GM23338 (cell line): Measurements from ENCODE around the gene USP35. TPM values are rescaled to one million over a fixed set of nuclear protein-coding genes. Genes with fewer than 3 reads are reported as not detected.

Experiments
- ATAC-seq: fragments of 200-7000 bp; cut with Tn5 transposase; 3 replicates; pipeline ENCODE4 v1.9.1; 2020
- DNase-seq: peaks from one replicate; pipeline ENCODE4 v3.0.0-alpha.2; 2015; ENCODE audit warnings: low spot score
- H2AFZ ChIP-seq: fragments of 200-600 bp; sonication (generic); 2 replicates; pipeline ENCODE4 v1.8.0; 2016; ENCODE audit warnings: antibody characterized with exemption, mild to moderate bottlenecking, moderate library complexity
- H3F3A ChIP-seq: fragments of 200-600 bp; sonication (generic); replicated peaks from 2 replicates; pipeline ENCODE4 v1.8.0; 2017; ENCODE audit warnings: antibody characterized with exemption, mixed run types, low read depth
- H3K27ac ChIP-seq: fragments of 200-600 bp; sonication (generic); 2 replicates; pipeline ENCODE4 v1.6.1; 2016; ENCODE audit warnings: low read depth
- H3K27me3 ChIP-seq: fragments of 200-600 bp; sonication (generic); 2 replicates; pipeline ENCODE4 v1.8.0; 2016; ENCODE audit warnings: mild to moderate bottlenecking, mixed run types, moderate library complexity; ENCODE audit not compliant: insufficient read depth
- H3K36me3 ChIP-seq: fragments of 200-600 bp; sonication (generic); 2 replicates; pipeline ENCODE4 v1.8.0; 2016; ENCODE audit warnings: mild to moderate bottlenecking; ENCODE audit not compliant: insufficient read depth
- H3K4me1 ChIP-seq: fragments of 200-600 bp; sonication (generic); 2 replicates; pipeline ENCODE4 v1.8.0; 2016; ENCODE audit warnings: mild to moderate bottlenecking, moderate library complexity; ENCODE audit not compliant: insufficient read depth
- H3K4me2 ChIP-seq: fragments of 200-600 bp; sonication (generic); 2 replicates; pipeline ENCODE4 v1.7.1; 2017; ENCODE audit warnings: mixed run types
- H3K4me3 ChIP-seq: fragments of 200-600 bp; sonication (generic); 2 replicates; pipeline ENCODE4 v1.6.1; 2016; ENCODE audit warnings: mixed run types
- H3K79me2 ChIP-seq: fragments of 200-600 bp; sonication (generic); replicated peaks from 2 replicates; pipeline ENCODE4 v1.8.0; 2017; ENCODE audit warnings: mild to moderate bottlenecking; ENCODE audit not compliant: insufficient read depth
- H3K9me2 ChIP-seq: fragments of 200-600 bp; sonication (generic); 2 replicates; pipeline ENCODE4 v1.8.0; 2017; ENCODE audit not compliant: insufficient read depth
- H4K20me1 ChIP-seq: fragments of 200-600 bp; sonication (generic); replicated peaks from 2 replicates; pipeline ENCODE4 v1.8.0; 2017; ENCODE audit warnings: mild to moderate bottlenecking; ENCODE audit not compliant: insufficient read depth
- H3K27ac Mint-ChIP-seq: 2 replicates; pipeline ENCODE4 v1.8.0; 2020; ENCODE audit warnings: inconsistent platforms, mild to moderate bottlenecking, moderate library complexity, mixed read lengths
- H3K27me3 Mint-ChIP-seq: 3 replicates; pipeline ENCODE4 v1.8.0; 2022; ENCODE audit warnings: low read depth, mild to moderate bottlenecking, moderate library complexity, mixed read lengths, inconsistent platforms; ENCODE audit not compliant: insufficient read depth, poor library complexity
- H3K36me3 Mint-ChIP-seq: 3 replicates; pipeline ENCODE4 v1.8.0; 2021; ENCODE audit warnings: low read depth, mild to moderate bottlenecking, inconsistent platforms, moderate library complexity, mixed read lengths
- H3K4me1 Mint-ChIP-seq: 3 replicates; pipeline ENCODE4 v1.8.0; 2020; ENCODE audit warnings: mild to moderate bottlenecking, inconsistent platforms, mixed read lengths
- H3K4me3 Mint-ChIP-seq: 3 replicates; pipeline ENCODE4 v1.8.0; 2021; ENCODE audit warnings: moderate library complexity, mild to moderate bottlenecking, inconsistent platforms, mixed read lengths
- H3K9me3 Mint-ChIP-seq: 3 replicates; pipeline ENCODE4 v1.8.0; 2020; ENCODE audit warnings: moderate library complexity, mild to moderate bottlenecking, inconsistent platforms, mixed read lengths
- CREB1 ChIP-seq: fragments of 250-450 bp; sonication (Bioruptor Pico); IDR thresholded peaks from 2 replicates; pipeline ENCODE4 v1.5.0; 2020; ENCODE audit warnings: low read depth, mild to moderate bottlenecking, moderate library complexity
- CTCF ChIP-seq, 2 experiments: fragments of 200-600 bp in 1 of 2; sonication (generic) in 1 of 2; conservative IDR thresholded peaks; 2 replicates each; pipeline versions ENCODE4 v1.5.1 to v1.6.1; 2016 to 2017; ENCODE audit warnings: antibody characterized with exemption in 2 of 2, low read depth in 2 of 2, mild to moderate bottlenecking in 2 of 2, moderate library complexity in 1 of 2
- ETS1 ChIP-seq: IDR thresholded peaks from 2 replicates; pipeline ENCODE4 v1.6.1; 2016; ENCODE audit warnings: antibody characterized with exemption
- EZH2 ChIP-seq: fragments of 200-600 bp; sonication (generic); IDR thresholded peaks from one replicate; pipeline ENCODE4 v1.8.0; 2017; ENCODE audit warnings: antibody characterized with exemption, mild to moderate bottlenecking, low read depth; ENCODE audit not compliant: unreplicated experiment
- EZH2phosphoT487 ChIP-seq: fragments of 200-600 bp; sonication (generic); IDR thresholded peaks from one replicate; pipeline ENCODE4 v1.8.1; 2018; ENCODE audit warnings: antibody characterized with exemption; ENCODE audit not compliant: unreplicated experiment
- JUNB ChIP-seq: IDR thresholded peaks from one replicate; pipeline ENCODE4 v1.6.1; 2016; ENCODE audit warnings: antibody characterized with exemption; ENCODE audit not compliant: unreplicated experiment
- NANOG ChIP-seq: IDR thresholded peaks from 2 replicates; pipeline ENCODE4 v1.6.1; 2016; ENCODE audit warnings: antibody characterized with exemption, borderline replicate concordance
- POLR2AphosphoS5 ChIP-seq: IDR thresholded peaks from 2 replicates; pipeline ENCODE4 v1.6.1; 2016; ENCODE audit warnings: antibody characterized with exemption, low read depth
- REST ChIP-seq: IDR thresholded peaks from one replicate; pipeline ENCODE4 v1.6.1; 2018; ENCODE audit warnings: antibody characterized with exemption; ENCODE audit not compliant: unreplicated experiment
- STAT1 ChIP-seq: IDR thresholded peaks from one replicate; pipeline ENCODE4 v1.6.1; 2016; ENCODE audit warnings: antibody characterized with exemption; ENCODE audit not compliant: unreplicated experiment
- ZNF114 ChIP-seq: fragments of 250-450 bp; sonication (Bioruptor Pico); IDR thresholded peaks from 2 replicates; pipeline ENCODE4 v1.5.0; 2020; ENCODE audit warnings: mild to moderate bottlenecking, moderate library complexity
- ZNF331 ChIP-seq: fragments of 250-450 bp; sonication (Bioruptor Pico); IDR thresholded peaks from 2 replicates; pipeline ENCODE4 v1.5.0; 2020; ENCODE audit warnings: low read depth, mild to moderate bottlenecking, moderate library complexity
- ZNF462 ChIP-seq: fragments of 250-450 bp; sonication (Bioruptor Pico); IDR thresholded peaks from 2 replicates; pipeline ENCODE4 v1.5.0; 2020; ENCODE audit warnings: mild to moderate bottlenecking, moderate library complexity
- polyA plus RNA-seq: library from polyadenylated mRNA; unstranded; fragments of >200 nt; fragmentation: Nextera tagmentation; extraction: Ambion mirVana; gene quantifications from 2 replicates; pipeline ENCODE4 v1.2.1, GENCODE V29; 2016
- total RNA-seq: library from RNA; depleted of rRNA; stranded (reverse); fragments of >200 nt; shearing (Covaris generic); gene quantifications from 2 replicates; pipeline ENCODE4 v1.2.3, GENCODE V29; 2014

USP35 gene
- total and polyA plus RNA-seq, 2 experiments from 2014 or later, result 2.5 to 10.7 TPM

- Mint-ChIP-seq H3K4me3 (no peak overlapping the region), H3K27ac (no peak overlapping the region), H3K4me1 (peaks cover 16% of the 10 kb centered on the region), H3K36me3 (no peaks in the 10 kb centered on the region; the same call in 2 of the 3 replicates), H3K9me3 (no peaks in the 10 kb centered on the region), H3K27me3 (peaks cover 12% of the 10 kb centered on the region)
- no peak overlapping the region for H3K27ac ChIP-seq
- no peak overlapping the region for H2AFZ ChIP-seq
- no peak overlapping the region for H3K4me3 ChIP-seq
- H3K36me3 ChIP-seq, result no peaks in the 10 kb centered on the region
- ATAC-seq (no peak), DNase-seq (no peak)
- H4K20me1 ChIP-seq, result no peaks in the 10 kb centered on the region; the same call in 1 of the 2 replicates
- H3K79me2 ChIP-seq, result no peaks in the 10 kb centered on the region
- no peaks in the 10 kb centered on the region for H3K27me3 ChIP-seq
- TF ChIP-seq POLR2AphosphoS5 (no peak), ETS1 (no peak), NANOG (no peak), STAT1 (no peak), CREB1 (CRISPR knock-in tag) (no peak), ZNF331 (CRISPR knock-in tag) (no peak), EZH2 (no peak), ZNF462 (CRISPR knock-in tag) (no peak), ZNF114 (CRISPR knock-in tag) (no peak), REST (no peak), CTCF (conservative IDR thresholded peaks at IDR 0.05; ENCODE audit: low read depth in 2 of 2) (no peak), EZH2phosphoT487 (no peak), JUNB (no peak)
- H3K4me2 ChIP-seq, result no peak overlapping the region
- H3K9me2 ChIP-seq, result no peaks in the 10 kb centered on the region
- H3K4me1 ChIP-seq, result peaks cover 13% of the 10 kb centered on the region; the same call in 1 of the 2 replicates
- 0 out of 2 replicates have a peak, but pooled peaks cover 8% of the 10 kb centered on the region for H3F3A ChIP-seq
Measured at GRCh38 chr11:78192223-78192719, 3.6 kb downstream of the USP35 start.
